Activated CD4-positive, alpha-beta memory T cell treated with anti-CD3 and anti-CD28 coated beads for 36 hours (primary cell): ENCODE measurements around the gene EFNA2. TPM values are rescaled to one million over a fixed set of nuclear protein-coding genes. Genes with fewer than 3 reads are reported as not detected.
"Not testable (repeated sequence)": the region's sequence is repeated elsewhere in the genome, so short reads cannot be mapped to it uniquely, and the experiment has no call there.

ENCODE experiments used
- CTCF ChIA-PET: fragments of 350-600 bp; sonication (Branson Sonifier 250); formaldehyde crosslinking; loops from one replicate; lab custom pipeline; 2021; ENCODE audit warnings: antibody characterized with exemption, inconsistent platforms; lab: Charles Lee
- POLR2A ChIA-PET: fragments of 350-600 bp; sonication (Branson Sonifier 250); formaldehyde crosslinking; loops from one replicate; lab custom pipeline; 2021; ENCODE audit warnings: antibody characterized with exemption; lab: Charles Lee
- DNase-seq: peaks from one replicate; pipeline ENCODE4 v3.0.0-alpha.2; 2020
- H3K27ac Mint-ChIP-seq: one replicate; pipeline ENCODE4 v1.8.0; 2021; ENCODE audit warnings: mixed read lengths
- H3K27me3 Mint-ChIP-seq: one replicate; pipeline ENCODE4 v1.8.0; 2021; ENCODE audit warnings: mixed read lengths
- H3K36me3 Mint-ChIP-seq: one replicate; pipeline ENCODE4 v1.8.0; 2021; ENCODE audit warnings: mixed read lengths
- H3K4me1 Mint-ChIP-seq: one replicate; pipeline ENCODE4 v1.8.0; 2021; ENCODE audit warnings: low read depth, mixed read lengths
- H3K4me3 Mint-ChIP-seq: one replicate; pipeline ENCODE4 v1.8.0; 2021; ENCODE audit warnings: mild to moderate bottlenecking, mixed read lengths
- H3K9me3 Mint-ChIP-seq: one replicate; pipeline ENCODE4 v1.8.0; 2021; ENCODE audit warnings: mixed read lengths
- intact Hi-C: fragments of 100-400 bp; cut with micrococcal nuclease; formaldehyde crosslinking; loops from one replicate; pipeline ENCODE4 v1.15.1; 2023
- total RNA-seq, 2 experiments: library from RNA; stranded (reverse); gene quantifications; one replicate each; pipeline ENCODE4 v1.2.3, GENCODE V29; 2021

Gene EFNA2
- total RNA-seq, 2 experiments from 2014 or later = not detected

GRCh38 chr19:1321539-1321938 is 35.9 kb downstream of the EFNA2 start:
- intact Hi-C loops = no loop called here
- POLR2A ChIA-PET = no interaction called here
- Mint-ChIP-seq H3K27me3 (peaks cover 38% of the 10 kb centered on the region), H3K36me3 (no peaks in the 10 kb centered on the region), H3K9me3 (no peaks in the 10 kb centered on the region), H3K4me3 (no peak overlapping the region), H3K4me1 (no peaks in the 10 kb centered on the region), H3K27ac (no peak overlapping the region)
- no peak for DNase-seq
- CTCF ChIA-PET = no interaction called here

GRCh38 chr19:1322198-1322981 is 36.7 kb downstream of the EFNA2 start:
- H3K4me3 Mint-ChIP-seq = no peak overlapping the region
- H3K27ac Mint-ChIP-seq = no peak overlapping the region
- intact Hi-C loops = no loop called here
- no peaks in the 10 kb centered on the region for H3K4me1 Mint-ChIP-seq
- H3K27me3 Mint-ChIP-seq = peaks cover 36% of the 10 kb centered on the region
- H3K9me3 Mint-ChIP-seq = no peaks in the 10 kb centered on the region
- no peaks in the 10 kb centered on the region for H3K36me3 Mint-ChIP-seq
- CTCF ChIA-PET = no interaction called here
- POLR2A ChIA-PET = no interaction called here
- no peak for DNase-seq

GRCh38 chr19:1324249-1324805 is 38.7 kb downstream of the EFNA2 start:
- ChIA-PET CTCF (no interaction called here), POLR2A (no interaction called here)
- Mint-ChIP-seq H3K9me3 (no peaks in the 10 kb centered on the region), H3K4me1 (no peaks in the 10 kb centered on the region), H3K27ac (no peak overlapping the region), H3K4me3 (no peak overlapping the region), H3K36me3 (no peaks in the 10 kb centered on the region), H3K27me3 (peaks cover 23% of the 10 kb centered on the region)
- no peak for DNase-seq
- intact Hi-C loops = no loop called here

GRCh38 chr19:1324806-1325567 is 39.3 kb downstream of the EFNA2 start:
- no peak overlapping the region for H3K27ac Mint-ChIP-seq
- ChIA-PET CTCF (no interaction called here), POLR2A (no interaction called here)
- no peaks in the 10 kb centered on the region for H3K9me3 Mint-ChIP-seq
- peaks cover 21% of the 10 kb centered on the region for H3K27me3 Mint-ChIP-seq
- no peaks in the 10 kb centered on the region for H3K4me1 Mint-ChIP-seq
- DNase-seq = peak; percentile 47
- no peak overlapping the region for H3K4me3 Mint-ChIP-seq
- no peaks in the 10 kb centered on the region for H3K36me3 Mint-ChIP-seq
- intact Hi-C loops = no loop called here

- Mint-ChIP-seq H3K36me3 (no peaks in the 10 kb centered on the region), H3K9me3 (no peaks in the 10 kb centered on the region), H3K27ac (no peak overlapping the region), H3K27me3 (peaks cover 20% of the 10 kb centered on the region), H3K4me3 (no peak overlapping the region), H3K4me1 (no peaks in the 10 kb centered on the region)
- intact Hi-C loops = no loop called here
- CTCF ChIA-PET = interaction anchor here (0.6 kb wide), 1 partner anchor 46 kb away, joined by 3 read pairs; no protein-coding TSS in a partner anchor
- DNase-seq = no peak
- POLR2A ChIA-PET = no interaction called here
Measured at GRCh38 chr19:1325568-1326294, 40.1 kb downstream of the EFNA2 start.

GRCh38 chr19:1327125-1327524 is 41.5 kb downstream of the EFNA2 start:
- Mint-ChIP-seq H3K27me3 (peaks cover 16% of the 10 kb centered on the region), H3K4me3 (no peak overlapping the region), H3K4me1 (no peaks in the 10 kb centered on the region), H3K9me3 (no peaks in the 10 kb centered on the region), H3K36me3 (no peaks in the 10 kb centered on the region), H3K27ac (no peak overlapping the region)
- DNase-seq = no peak
- POLR2A ChIA-PET = no interaction called here
- intact Hi-C loops = no loop called here
- CTCF ChIA-PET = interaction anchor here (1.4 kb wide), 1 partner anchor 56 kb away, joined by 3 read pairs; the partner anchor contains the start of gene NDUFS7

GRCh38 chr19:1332208-1332607 is 46.5 kb downstream of the EFNA2 start:
- H3K27ac Mint-ChIP-seq, DNase-seq, intact Hi-C loops, H3K36me3 Mint-ChIP-seq, POLR2A ChIA-PET, H3K27me3 Mint-ChIP-seq, H3K9me3 Mint-ChIP-seq, H3K4me1 Mint-ChIP-seq, H3K4me3 Mint-ChIP-seq: not testable (repeated sequence)
- CTCF ChIA-PET = interaction anchor here (0.6 kb wide), 1 partner anchor 30 kb away, joined by 3 read pairs; no protein-coding TSS in a partner anchor

GRCh38 chr19:1336079-1336684 is 50.5 kb downstream of the EFNA2 start:
- CTCF ChIA-PET = no interaction called here
- Mint-ChIP-seq H3K9me3 (no peaks in the 10 kb centered on the region), H3K27ac (no peak overlapping the region), H3K27me3 (peaks cover 2% of the 10 kb centered on the region), H3K36me3 (no peaks in the 10 kb centered on the region), H3K4me3 (no peak overlapping the region), H3K4me1 (no peaks in the 10 kb centered on the region)
- intact Hi-C loops = no loop called here
- POLR2A ChIA-PET = interaction anchor here (0.6 kb wide), 1 partner anchor 646 kb away, joined by 4 read pairs; no protein-coding TSS in a partner anchor
- DNase-seq = no peak

- no peak for DNase-seq
- ChIA-PET POLR2A (no interaction called here), CTCF (no interaction called here)
- H3K27me3 Mint-ChIP-seq = peaks cover 3% of the 10 kb centered on the region
- intact Hi-C loops = no loop called here
- H3K36me3 Mint-ChIP-seq = no peaks in the 10 kb centered on the region
- H3K4me1 Mint-ChIP-seq = peaks cover 3% of the 10 kb centered on the region
- no peaks in the 10 kb centered on the region for H3K9me3 Mint-ChIP-seq
- H3K27ac Mint-ChIP-seq = no peak overlapping the region
- H3K4me3 Mint-ChIP-seq = no peak overlapping the region
Measured at GRCh38 chr19:1340681-1341469, 55.2 kb downstream of the EFNA2 start.

- peaks cover 3% of the 10 kb centered on the region for H3K4me1 Mint-ChIP-seq
- H3K36me3 Mint-ChIP-seq = no peaks in the 10 kb centered on the region
- H3K4me3 Mint-ChIP-seq = no peak overlapping the region
- no peaks in the 10 kb centered on the region for H3K9me3 Mint-ChIP-seq
- DNase-seq = no peak
- ChIA-PET POLR2A (no interaction called here), CTCF (interaction anchor here (0.6 to 1.3 kb wide), 2 partner anchors 12 to 99 kb away, joined by 3 read pairs; no protein-coding TSS in a partner anchor)
- peaks cover 2% of the 10 kb centered on the region for H3K27me3 Mint-ChIP-seq
- H3K27ac Mint-ChIP-seq = no peak overlapping the region
- intact Hi-C loops = no loop called here
Measured at GRCh38 chr19:1343041-1343440, 57.4 kb downstream of the EFNA2 start.

GRCh38 chr19:1349211-1349610 is 63.5 kb downstream of the EFNA2 start:
- Mint-ChIP-seq H3K4me1 (peaks cover 3% of the 10 kb centered on the region), H3K27ac (no peak overlapping the region), H3K4me3 (no peak overlapping the region), H3K27me3 (peaks cover 4% of the 10 kb centered on the region), H3K9me3 (no peaks in the 10 kb centered on the region), H3K36me3 (no peaks in the 10 kb centered on the region)
- intact Hi-C loops = no loop called here
- DNase-seq = no peak
- CTCF ChIA-PET = interaction anchor here (0.6 kb wide), 1 partner anchor 70 kb away, joined by 3 read pairs; no protein-coding TSS in a partner anchor
- POLR2A ChIA-PET = interaction anchor here (0.5 kb wide), 1 partner anchor 27 kb away, joined by 3 read pairs; no protein-coding TSS in a partner anchor
